PC-3 (cell line): ENCODE measurements around the gene CA5B. TPM values are rescaled to one million over a fixed set of nuclear protein-coding genes. Genes with fewer than 3 reads are reported as not detected.

Experiments
- ATAC-seq: fragments of 200-7000 bp; cut with Tn5 transposase; 2 replicates; pipeline ENCODE4 v1.9.1; 2020; ENCODE audit warnings: mild to moderate bottlenecking, moderate library complexity
- BruUV-seq: library from RNA; stranded (reverse); fragments of 400-500 nt; replicated peaks from 2 replicates; lab custom pipeline; 2021; lab: Mats Ljungman, UMichigan
- CTCF ChIA-PET: fragments of 300-600 bp; sonication (Branson Sonifier 250); formaldehyde crosslinking; loops from one replicate; lab custom pipeline; 2022; ENCODE audit warnings: antibody characterized with exemption; lab: Charles Lee
- POLR2A ChIA-PET: fragments of 300-600 bp; sonication (Branson Sonifier 250); formaldehyde crosslinking; loops from one replicate; lab custom pipeline; 2022; ENCODE audit warnings: antibody characterized with exemption; ENCODE audit not compliant: unreplicated experiment; lab: Charles Lee
- DNase-seq: peaks from one replicate; pipeline ENCODE4 v3.0.0-alpha.2; 2015
- H2AFZ ChIP-seq: fragments of 300-600 bp; sonication (generic); 2 replicates; pipeline ENCODE4 v1.6.0; 2016; ENCODE audit warnings: antibody characterized with exemption, low read length
- H3F3A ChIP-seq: fragments of 300-600 bp; sonication (generic); one replicate; pipeline ENCODE4 v1.6.0; 2017; ENCODE audit warnings: antibody characterized with exemption, low read length, control low read depth, mild to moderate bottlenecking; ENCODE audit not compliant: unreplicated experiment
- H3K27ac ChIP-seq: fragments of 300-600 bp; sonication (generic); 2 replicates; pipeline ENCODE4 v1.5.1; 2016; ENCODE audit warnings: mild to moderate bottlenecking, low read length
- H3K27me3 ChIP-seq: fragments of 300-600 bp; sonication (generic); 2 replicates; pipeline ENCODE4 v1.6.1; 2016; ENCODE audit warnings: low read length, mixed read lengths
- H3K36me3 ChIP-seq: fragments of 300-600 bp; sonication (generic); 2 replicates; pipeline ENCODE4 v1.6.1; 2016; ENCODE audit warnings: low read depth, mixed run types, low read length, mixed read lengths
- H3K4me1 ChIP-seq: fragments of 300-600 bp; sonication (generic); 2 replicates; pipeline ENCODE4 v1.5.1; 2016; ENCODE audit warnings: low read length; ENCODE audit not compliant: insufficient read depth
- H3K4me2 ChIP-seq: fragments of 300-600 bp; sonication (generic); 2 replicates; pipeline ENCODE4 v1.6.0; 2016; ENCODE audit warnings: low read length
- H3K4me3 ChIP-seq: fragments of 300-600 bp; sonication (generic); 2 replicates; pipeline ENCODE4 v1.5.1; 2016; ENCODE audit warnings: mild to moderate bottlenecking, low read length, mixed read lengths
- H3K79me2 ChIP-seq: fragments of 300-600 bp; sonication (generic); 2 replicates; pipeline ENCODE4 v1.6.1; 2017; ENCODE audit warnings: low read length, mixed read lengths
- H3K9ac ChIP-seq: fragments of 300-600 bp; sonication (generic); 2 replicates; pipeline ENCODE4 v1.6.0; 2016; ENCODE audit warnings: mild to moderate bottlenecking, low read length
- H3K9me2 ChIP-seq: fragments of 300-600 bp; sonication (generic); replicated peaks from 2 replicates; pipeline ENCODE4 v1.6.1; 2016; ENCODE audit warnings: mixed run types, low read length, mixed read lengths
- H3K9me3 ChIP-seq: fragments of 300-600 bp; sonication (generic); 2 replicates; pipeline ENCODE4 v1.6.1; 2016; ENCODE audit warnings: low read length, mixed read lengths
- H4K20me1 ChIP-seq: fragments of 300-600 bp; sonication (generic); 2 replicates; pipeline ENCODE4 v1.6.1; 2016; ENCODE audit warnings: low read length, mixed read lengths
- EZH2 ChIP-seq: fragments of 300-600 bp; sonication (generic); IDR thresholded peaks from one replicate; pipeline ENCODE4 v1.6.1; 2017; ENCODE audit warnings: antibody characterized with exemption, mild to moderate bottlenecking, low read length; ENCODE audit not compliant: unreplicated experiment
- EZH2phosphoT487 ChIP-seq: fragments of 300-600 bp; sonication (generic); IDR thresholded peaks from 2 replicates; pipeline ENCODE4 v1.6.1; 2018; ENCODE audit warnings: mild to moderate bottlenecking, antibody characterized with exemption, low read length, borderline replicate concordance
- intact Hi-C: fragments of 100-400 bp; cut with micrococcal nuclease; formaldehyde crosslinking; loops from 2 replicates; pipeline ENCODE4 v1.9.0; 2023
- total RNA-seq: library from RNA; depleted of rRNA; stranded (reverse); fragments of >200 nt; gene quantifications from 2 replicates; pipeline ENCODE4 v1.2.3, GENCODE V29; 2014; rRNA removed
- TF ChIP-seq, protein P1 (sequence below): fragments of 300-600 bp; sonication (generic); conservative IDR thresholded peaks from 2 replicates; pipeline ENCODE4 v1.5.1; 2017; ENCODE audit warnings: antibody characterized with exemption, low read depth, mild to moderate bottlenecking, low read length

The CA5B gene
- total RNA-seq, 1 experiment from 2014 or later, result 8.5 TPM

GRCh38 chrX:15834827-15835595 is 96.9 kb downstream of the CA5B start:
- BruUV-seq, result no TSS peak
- ATAC-seq (peak; percentile 64), DNase-seq (peak; percentile 58)
- Histone ChIP-seq H2AFZ (no peak overlapping the region), H3K4me1 (no peaks in the 10 kb centered on the region), H3K27ac (no peak overlapping the region), H3K79me2 (no peaks in the 10 kb centered on the region), H3K9me2 (no peaks in the 10 kb centered on the region), H3K27me3 (no peaks in the 10 kb centered on the region), H3K9me3 (no peaks in the 10 kb centered on the region), H3K36me3 (no peaks in the 10 kb centered on the region; the same call in 1 of the 2 replicates), H3K4me3 (no peak overlapping the region), H4K20me1 (no peaks in the 10 kb centered on the region), H3K4me2 (no peak overlapping the region), H3K9ac (no peak overlapping the region), H3F3A (no peaks in the 10 kb centered on the region)
- intact Hi-C loops, result no loop called here
- POLR2A ChIA-PET, result no interaction called here
- CTCF ChIA-PET, result interaction anchor here (0.5 kb wide), 2 partner anchors 136 to 343 kb away, joined by 3 read pairs; no protein-coding TSS in a partner anchor
- TF ChIP-seq EZH2, result no peak
- TF ChIP-seq EZH2phosphoT487, result no peak
- TF ChIP-seq, protein P1, sequence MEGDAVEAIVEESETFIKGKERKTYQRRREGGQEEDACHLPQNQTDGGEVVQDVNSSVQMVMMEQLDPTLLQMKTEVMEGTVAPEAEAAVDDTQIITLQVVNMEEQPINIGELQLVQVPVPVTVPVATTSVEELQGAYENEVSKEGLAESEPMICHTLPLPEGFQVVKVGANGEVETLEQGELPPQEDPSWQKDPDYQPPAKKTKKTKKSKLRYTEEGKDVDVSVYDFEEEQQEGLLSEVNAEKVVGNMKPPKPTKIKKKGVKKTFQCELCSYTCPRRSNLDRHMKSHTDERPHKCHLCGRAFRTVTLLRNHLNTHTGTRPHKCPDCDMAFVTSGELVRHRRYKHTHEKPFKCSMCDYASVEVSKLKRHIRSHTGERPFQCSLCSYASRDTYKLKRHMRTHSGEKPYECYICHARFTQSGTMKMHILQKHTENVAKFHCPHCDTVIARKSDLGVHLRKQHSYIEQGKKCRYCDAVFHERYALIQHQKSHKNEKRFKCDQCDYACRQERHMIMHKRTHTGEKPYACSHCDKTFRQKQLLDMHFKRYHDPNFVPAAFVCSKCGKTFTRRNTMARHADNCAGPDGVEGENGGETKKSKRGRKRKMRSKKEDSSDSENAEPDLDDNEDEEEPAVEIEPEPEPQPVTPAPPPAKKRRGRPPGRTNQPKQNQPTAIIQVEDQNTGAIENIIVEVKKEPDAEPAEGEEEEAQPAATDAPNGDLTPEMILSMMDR, result no peak

Other genes with a start within 250 kb of the CA5B start
- 48.6 and 50.8 TPM in 2 replicates for gene PIR, start 244.9 kb upstream of the CA5B start, total RNA-seq
- gene BMX, start 237.5 kb upstream of the CA5B start, total RNA-seq, result not detected in 2 replicates
- 0.81 and 1.2 TPM in 2 replicates for gene ACE2, start 137.3 kb upstream of the CA5B start, total RNA-seq
- gene CLTRN, start 73.5 kb upstream of the CA5B start, total RNA-seq, result 6.1 and 9.1 TPM in 2 replicates
- gene ZRSR2, start 52.2 kb downstream of the CA5B start, total RNA-seq, result 6.4 and 7.6 TPM in 2 replicates
- 28.2 and 28.3 TPM in 2 replicates for gene AP1S2, start 116.5 kb downstream of the CA5B start, total RNA-seq